ENCODE results near the gene EPHB6. TPM values are rescaled to one million over a fixed set of nuclear protein-coding genes. Genes with fewer than 3 reads are reported as not detected.

Gene EPHB6
- total RNA-seq, 1 donor from 2014 or later: 15.7 TPM

DNA sequence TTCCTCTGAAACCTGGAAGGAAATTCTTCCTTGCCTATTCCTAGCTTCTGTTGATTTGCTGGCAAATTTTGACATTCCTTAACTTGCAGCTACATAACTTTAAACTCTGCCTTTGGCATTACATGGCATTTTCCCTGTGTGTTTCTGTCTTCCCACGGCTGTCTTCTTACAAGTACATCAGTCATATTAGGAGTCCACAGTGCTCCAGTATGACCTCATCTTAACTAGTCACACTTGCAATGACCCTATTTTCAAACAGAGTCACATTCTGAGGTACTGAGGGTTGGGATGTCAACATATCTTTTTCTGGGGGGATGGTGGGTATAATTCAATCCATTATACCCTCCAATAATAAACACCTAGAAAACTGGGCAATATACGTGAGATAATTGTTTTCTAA is 37.4 kb upstream of the EPHB6 start:
- H3K36me3 ChIP-seq (ENCODE audit: insufficient read depth, low read length): no peaks in the 10 kb centered on the region
- Mint-ChIP-seq H3K4me1 (ENCODE audit: low read depth, unreplicated experiment) (peaks cover 29% of the 10 kb centered on the region), H3K27ac (ENCODE audit: unreplicated experiment) (no peak overlapping the region), H3K9me3 (ENCODE audit: unreplicated experiment) (no peaks in the 10 kb centered on the region), H3K27me3 (ENCODE audit: low read depth, unreplicated experiment) (no peaks in the 10 kb centered on the region), H3K4me3 (ENCODE audit: unreplicated experiment) (no peak overlapping the region), H3K36me3 (ENCODE audit: low read depth, unreplicated experiment) (no peaks in the 10 kb centered on the region)
- no peaks in the 10 kb centered on the region for H3K79me2 ChIP-seq (ENCODE audit: insufficient read depth, low read length)
- H4K20me1 ChIP-seq (ENCODE audit: insufficient read depth, low read length): no peaks in the 10 kb centered on the region
- DNase-seq (ENCODE audit: low read depth): peak; percentile 10
- no peak overlapping the region for H3K4me2 ChIP-seq (ENCODE audit: low read length)
- TF ChIP-seq EZH2 (IDR thresholded peaks at IDR 0.05; ENCODE audit: insufficient read depth, low read length): no peak
- TF ChIP-seq, protein P1, sequence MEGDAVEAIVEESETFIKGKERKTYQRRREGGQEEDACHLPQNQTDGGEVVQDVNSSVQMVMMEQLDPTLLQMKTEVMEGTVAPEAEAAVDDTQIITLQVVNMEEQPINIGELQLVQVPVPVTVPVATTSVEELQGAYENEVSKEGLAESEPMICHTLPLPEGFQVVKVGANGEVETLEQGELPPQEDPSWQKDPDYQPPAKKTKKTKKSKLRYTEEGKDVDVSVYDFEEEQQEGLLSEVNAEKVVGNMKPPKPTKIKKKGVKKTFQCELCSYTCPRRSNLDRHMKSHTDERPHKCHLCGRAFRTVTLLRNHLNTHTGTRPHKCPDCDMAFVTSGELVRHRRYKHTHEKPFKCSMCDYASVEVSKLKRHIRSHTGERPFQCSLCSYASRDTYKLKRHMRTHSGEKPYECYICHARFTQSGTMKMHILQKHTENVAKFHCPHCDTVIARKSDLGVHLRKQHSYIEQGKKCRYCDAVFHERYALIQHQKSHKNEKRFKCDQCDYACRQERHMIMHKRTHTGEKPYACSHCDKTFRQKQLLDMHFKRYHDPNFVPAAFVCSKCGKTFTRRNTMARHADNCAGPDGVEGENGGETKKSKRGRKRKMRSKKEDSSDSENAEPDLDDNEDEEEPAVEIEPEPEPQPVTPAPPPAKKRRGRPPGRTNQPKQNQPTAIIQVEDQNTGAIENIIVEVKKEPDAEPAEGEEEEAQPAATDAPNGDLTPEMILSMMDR (IDR thresholded peaks at IDR 0.05; ENCODE audit: insufficient read depth, low read depth, low read length): no peak
- peaks cover 17% of the 10 kb centered on the region for H3K4me1 ChIP-seq (ENCODE audit: insufficient read depth, low read length)
- H3K9ac ChIP-seq (ENCODE audit: low read length): no peak overlapping the region
- H2AFZ ChIP-seq (ENCODE audit: low read depth, low read length): no peak overlapping the region
- H3K9me3 ChIP-seq (ENCODE audit: insufficient read depth, low read depth, low read length): no peaks in the 10 kb centered on the region
- no peak for FAIRE-seq
- H3K27ac ChIP-seq (ENCODE audit: low read depth, low read length): no peak overlapping the region
- H3K4me3 ChIP-seq (ENCODE audit: insufficient read depth, low read depth, low read length): no peak overlapping the region
- no peaks in the 10 kb centered on the region for H3K27me3 ChIP-seq (ENCODE audit: insufficient read depth, low read length)

DNA sequence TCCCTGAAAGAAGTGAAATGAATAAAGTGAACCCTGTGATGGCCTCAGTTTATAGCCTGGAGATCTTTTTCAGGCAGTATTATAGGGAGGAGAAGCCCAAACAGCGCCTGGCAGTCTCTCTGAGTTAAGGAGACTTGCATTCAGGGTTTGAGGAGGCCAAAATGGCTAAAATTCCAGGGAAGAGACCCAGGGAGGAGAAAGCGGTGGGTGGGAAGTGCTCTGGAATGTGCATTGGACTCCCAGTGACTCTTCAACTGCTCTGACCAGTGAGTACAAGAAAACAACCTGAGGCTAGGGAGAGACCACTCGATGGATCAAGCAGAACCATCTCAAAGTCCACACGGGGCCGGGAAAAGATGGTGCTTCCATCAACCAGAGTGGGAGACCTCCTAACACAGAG is 35.3 kb upstream of the EPHB6 start:
- no peaks in the 10 kb centered on the region for H3K27me3 Mint-ChIP-seq (ENCODE audit: low read depth, unreplicated experiment)
- no peaks in the 10 kb centered on the region for H3K36me3 ChIP-seq (ENCODE audit: insufficient read depth, low read length)
- DNase-seq (ENCODE audit: low read depth): no peak

DNA sequence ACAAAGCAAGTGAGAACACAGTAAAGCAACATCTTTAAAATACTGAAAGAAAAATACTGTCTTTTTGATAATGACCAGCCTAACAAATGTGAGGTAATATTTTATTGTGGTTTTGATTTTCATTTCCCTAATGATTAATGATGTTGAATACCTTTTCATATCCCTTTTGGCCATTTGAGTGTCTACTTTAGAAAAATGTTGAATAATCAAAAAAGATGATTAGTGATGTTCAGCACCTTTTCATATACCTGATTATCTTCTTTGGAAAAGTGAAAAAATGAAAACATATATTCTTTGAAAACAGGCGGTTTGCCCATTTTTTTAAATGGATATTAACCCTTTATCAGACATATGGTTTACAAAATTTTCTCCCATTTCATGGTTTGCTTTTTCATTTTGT is 32.2 kb upstream of the EPHB6 start:
- no peaks in the 10 kb centered on the region for H3K27me3 ChIP-seq (ENCODE audit: insufficient read depth, low read length)
- no peak overlapping the region for H2AFZ ChIP-seq (ENCODE audit: low read depth, low read length)
- H3K27ac ChIP-seq (ENCODE audit: low read depth, low read length): no peak overlapping the region
- no peak overlapping the region for H3K4me3 ChIP-seq (ENCODE audit: insufficient read depth, low read depth, low read length)
- Mint-ChIP-seq H3K4me3 (ENCODE audit: unreplicated experiment) (no peak overlapping the region), H3K36me3 (ENCODE audit: low read depth, unreplicated experiment) (no peaks in the 10 kb centered on the region), H3K4me1 (ENCODE audit: low read depth, unreplicated experiment) (no peaks in the 10 kb centered on the region), H3K27me3 (ENCODE audit: low read depth, unreplicated experiment) (no peaks in the 10 kb centered on the region), H3K9me3 (ENCODE audit: unreplicated experiment) (no peaks in the 10 kb centered on the region), H3K27ac (ENCODE audit: unreplicated experiment) (no peak overlapping the region)
- peak; percentile 13 for FAIRE-seq
- TF ChIP-seq EZH2 (IDR thresholded peaks at IDR 0.05; ENCODE audit: insufficient read depth, low read length): no peak
- TF ChIP-seq, protein P1 (IDR thresholded peaks at IDR 0.05; ENCODE audit: insufficient read depth, low read depth, low read length): no peak
- no peaks in the 10 kb centered on the region for H3K9me3 ChIP-seq (ENCODE audit: insufficient read depth, low read depth, low read length)
- H4K20me1 ChIP-seq (ENCODE audit: insufficient read depth, low read length): no peaks in the 10 kb centered on the region
- H3K36me3 ChIP-seq (ENCODE audit: insufficient read depth, low read length): no peaks in the 10 kb centered on the region
- no peak overlapping the region for H3K4me2 ChIP-seq (ENCODE audit: low read length)
- no peaks in the 10 kb centered on the region for H3K79me2 ChIP-seq (ENCODE audit: insufficient read depth, low read length)
- no peaks in the 10 kb centered on the region for H3K4me1 ChIP-seq (ENCODE audit: insufficient read depth, low read length)
- no peak for DNase-seq (ENCODE audit: low read depth)
- H3K9ac ChIP-seq (ENCODE audit: low read length): no peak overlapping the region

More for the DNA sequence above, 35.3 kb upstream of the EPHB6 start:
- H3K27me3 ChIP-seq (ENCODE audit: insufficient read depth, low read length): no peaks in the 10 kb centered on the region
- H3K9me3 ChIP-seq (ENCODE audit: insufficient read depth, low read depth, low read length): no peaks in the 10 kb centered on the region
- no peaks in the 10 kb centered on the region for H3K4me1 ChIP-seq (ENCODE audit: insufficient read depth, low read length)
- Mint-ChIP-seq H3K27ac (ENCODE audit: unreplicated experiment) (no peak overlapping the region), H3K4me3 (ENCODE audit: unreplicated experiment) (no peak overlapping the region), H3K4me1 (ENCODE audit: low read depth, unreplicated experiment) (peaks cover 11% of the 10 kb centered on the region), H3K36me3 (ENCODE audit: low read depth, unreplicated experiment) (no peaks in the 10 kb centered on the region), H3K9me3 (ENCODE audit: unreplicated experiment) (no peaks in the 10 kb centered on the region)
- no peaks in the 10 kb centered on the region for H4K20me1 ChIP-seq (ENCODE audit: insufficient read depth, low read length)
- no peak overlapping the region for H3K9ac ChIP-seq (ENCODE audit: low read length)
- no peak for FAIRE-seq
- H3K27ac ChIP-seq (ENCODE audit: low read depth, low read length): no peak overlapping the region
- H3K79me2 ChIP-seq (ENCODE audit: insufficient read depth, low read length): no peaks in the 10 kb centered on the region
- H2AFZ ChIP-seq (ENCODE audit: low read depth, low read length): no peak overlapping the region
- H3K4me3 ChIP-seq (ENCODE audit: insufficient read depth, low read depth, low read length): no peak overlapping the region
- TF ChIP-seq, protein P1 (IDR thresholded peaks at IDR 0.05; ENCODE audit: insufficient read depth, low read depth, low read length): no peak
- TF ChIP-seq EZH2 (IDR thresholded peaks at IDR 0.05; ENCODE audit: insufficient read depth, low read length): no peak
- no peak overlapping the region for H3K4me2 ChIP-seq (ENCODE audit: low read length)
